ENCODE results near the gene CATSPERD. TPM values are rescaled to one million over a fixed set of nuclear protein-coding genes. Genes with fewer than 3 reads are reported as not detected.

The CATSPERD gene
- total and polyA plus RNA-seq, 9 of the 15 experiments (the other 6 are each of a cell fraction or from before 2014, with no cell fraction given), result not detected

DNA sequence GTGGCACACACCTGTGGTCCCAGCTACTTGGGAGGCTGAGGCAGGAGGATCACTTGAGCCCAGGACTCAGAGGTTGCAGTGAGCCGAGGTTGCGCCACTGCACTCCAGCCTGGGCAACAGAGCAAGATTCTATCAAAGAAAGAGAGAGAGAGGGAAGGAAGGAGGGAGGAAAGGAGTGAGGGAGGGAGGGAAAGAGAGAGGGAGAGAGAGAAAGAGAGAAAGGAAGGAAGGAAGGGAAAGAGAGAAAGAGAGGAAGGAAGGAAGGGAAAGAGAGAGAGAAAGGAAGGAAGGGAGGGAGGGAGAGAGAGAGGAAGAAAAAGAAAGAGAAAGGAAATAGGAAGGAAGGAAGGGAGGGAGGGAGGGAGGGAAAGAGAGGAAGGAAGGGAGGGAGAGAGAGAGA, 96.8 kb downstream of the CATSPERD start:
- Histone ChIP-seq H3K4me1 (replicated peaks in 1 of 2; ENCODE audit: control insufficient read depth in 2 of 2, insufficient read depth in 2 of 2, low read length in 2 of 2) (peaks cover 0 to 7% of the 10 kb centered on the region in 2 experiments; a peak in 2 of 5 replicates), H2AFZ (ENCODE audit: low read depth, low read length) (no peak overlapping the region), H4K20me1 (replicated peaks; ENCODE audit: control insufficient read depth, insufficient read depth, low read length) (no peaks in the 10 kb centered on the region), H3K36me3 (ENCODE audit: control insufficient read depth, insufficient read depth, low read length) (no peaks in the 10 kb centered on the region), H3K9me3 (replicated peaks; ENCODE audit: control insufficient read depth, insufficient read depth, low read depth, low read length) (no peaks in the 10 kb centered on the region), H3K4me2 (ENCODE audit: insufficient read depth, low read length) (no peak overlapping the region), H3K9ac (ENCODE audit: insufficient read depth in 1 of 2, low read depth in 2 of 2, low read length in 2 of 2) (no peak overlapping the region), H3K27ac (ENCODE audit: extremely low read depth, low read depth, low read length) (no peak overlapping the region), H3K79me2 (ENCODE audit: control insufficient read depth, insufficient read depth, low read length) (no peaks in the 10 kb centered on the region), H3K27me3 (ENCODE audit: control insufficient read depth in 2 of 2, insufficient read depth in 2 of 2, low read length in 2 of 2) (no peaks in the 10 kb centered on the region), H3K4me3 (no peak overlapping the region), H3K9me1 (ENCODE audit: control insufficient read depth, insufficient read depth, low read length) (no peaks in the 10 kb centered on the region)
- TF ChIP-seq ZNF764 (CRISPR knock-in tag; IDR thresholded peaks at IDR 0.05; ENCODE audit: low read depth) (no peak), HDAC1 (IDR thresholded peaks at IDR 0.05) (peak in 1 of 2 experiments; percentile 43; a peak in 1 of 4 replicates), CEBPB (tag; IDR thresholded peaks at IDR 0.05) (0 out of 2 replicates have a peak, but pooled peaks have one; percentile 39), ZNF121 (CRISPR knock-in tag; conservative IDR thresholded peaks at IDR 0.05) (peak; percentile 73), TAF1 (IDR thresholded peaks at IDR 0.05; ENCODE audit: control insufficient read depth, extremely low read depth, insufficient read depth, low read length, severe bottlenecking) (no peak), HDAC8 (tag; IDR thresholded peaks at IDR 0.05) (no peak), MTA1 (IDR thresholded peaks at IDR 0.05; ENCODE audit: borderline replicate concordance) (peak; percentile 59; the same call in 1 of the 2 replicates)
- TF ChIP-seq, protein P1, sequence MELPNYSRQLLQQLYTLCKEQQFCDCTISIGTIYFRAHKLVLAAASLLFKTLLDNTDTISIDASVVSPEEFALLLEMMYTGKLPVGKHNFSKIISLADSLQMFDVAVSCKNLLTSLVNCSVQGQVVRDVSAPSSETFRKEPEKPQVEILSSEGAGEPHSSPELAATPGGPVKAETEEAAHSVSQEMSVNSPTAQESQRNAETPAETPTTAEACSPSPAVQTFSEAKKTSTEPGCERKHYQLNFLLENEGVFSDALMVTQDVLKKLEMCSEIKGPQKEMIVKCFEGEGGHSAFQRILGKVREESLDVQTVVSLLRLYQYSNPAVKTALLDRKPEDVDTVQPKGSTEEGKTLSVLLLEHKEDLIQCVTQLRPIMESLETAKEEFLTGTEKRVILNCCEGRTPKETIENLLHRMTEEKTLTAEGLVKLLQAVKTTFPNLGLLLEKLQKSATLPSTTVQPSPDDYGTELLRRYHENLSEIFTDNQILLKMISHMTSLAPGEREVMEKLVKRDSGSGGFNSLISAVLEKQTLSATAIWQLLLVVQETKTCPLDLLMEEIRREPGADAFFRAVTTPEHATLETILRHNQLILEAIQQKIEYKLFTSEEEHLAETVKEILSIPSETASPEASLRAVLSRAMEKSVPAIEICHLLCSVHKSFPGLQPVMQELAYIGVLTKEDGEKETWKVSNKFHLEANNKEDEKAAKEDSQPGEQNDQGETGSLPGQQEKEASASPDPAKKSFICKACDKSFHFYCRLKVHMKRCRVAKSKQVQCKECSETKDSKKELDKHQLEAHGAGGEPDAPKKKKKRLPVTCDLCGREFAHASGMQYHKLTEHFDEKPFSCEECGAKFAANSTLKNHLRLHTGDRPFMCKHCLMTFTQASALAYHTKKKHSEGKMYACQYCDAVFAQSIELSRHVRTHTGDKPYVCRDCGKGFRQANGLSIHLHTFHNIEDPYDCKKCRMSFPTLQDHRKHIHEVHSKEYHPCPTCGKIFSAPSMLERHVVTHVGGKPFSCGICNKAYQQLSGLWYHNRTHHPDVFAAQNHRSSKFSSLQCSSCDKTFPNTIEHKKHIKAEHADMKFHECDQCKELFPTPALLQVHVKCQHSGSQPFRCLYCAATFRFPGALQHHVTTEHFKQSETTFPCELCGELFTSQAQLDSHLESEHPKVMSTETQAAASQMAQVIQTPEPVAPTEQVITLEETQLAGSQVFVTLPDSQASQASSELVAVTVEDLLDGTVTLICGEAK (IDR thresholded peaks at IDR 0.05), result no peak
- TF ChIP-seq, protein P1 (CRISPR knock-in tag; IDR thresholded peaks at IDR 0.05), result no peak
- TF ChIP-seq, protein P2, sequence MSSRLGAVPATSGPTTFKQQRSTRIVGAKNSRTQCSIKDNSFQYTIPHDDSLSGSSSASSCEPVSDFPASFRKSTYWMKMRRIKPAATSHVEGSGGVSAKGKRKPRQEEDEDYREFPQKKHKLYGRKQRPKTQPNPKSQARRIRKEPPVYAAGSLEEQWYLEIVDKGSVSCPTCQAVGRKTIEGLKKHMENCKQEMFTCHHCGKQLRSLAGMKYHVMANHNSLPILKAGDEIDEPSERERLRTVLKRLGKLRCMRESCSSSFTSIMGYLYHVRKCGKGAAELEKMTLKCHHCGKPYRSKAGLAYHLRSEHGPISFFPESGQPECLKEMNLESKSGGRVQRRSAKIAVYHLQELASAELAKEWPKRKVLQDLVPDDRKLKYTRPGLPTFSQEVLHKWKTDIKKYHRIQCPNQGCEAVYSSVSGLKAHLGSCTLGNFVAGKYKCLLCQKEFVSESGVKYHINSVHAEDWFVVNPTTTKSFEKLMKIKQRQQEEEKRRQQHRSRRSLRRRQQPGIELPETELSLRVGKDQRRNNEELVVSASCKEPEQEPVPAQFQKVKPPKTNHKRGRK (tag; IDR thresholded peaks at IDR 0.05), result peak; percentile 78
- DNase-seq (ENCODE audit: extremely low read depth in 1 of 4, low spot score in 3 of 4) (no peak), ATAC-seq (no peak), FAIRE-seq (no peak)
- ChIA-PET CTCF (ENCODE audit: low intra/inter-chr PET ratio) (no interaction called here), POLR2A (no interaction called here)
- 21% methylated on average over 2 of the region's 2 CpGs for WGBS (ENCODE audit: insufficient coverage, low coverage, missing lambda C conversion rate)
- in situ Hi-C loops (cut with MboI) (no loop called here), intact Hi-C loops (cut with micrococcal nuclease) (no loop called here)
- BruUV-seq (replicated peaks), result no TSS peak

Measured in K562 (cell line).